GM19240 (cell line): ENCODE results near the gene FZD7.
A peak's percentile ranks its signal among the peaks of the same experiment; 100 is the strongest.

Experiments
- DNase-seq: peaks from one replicate; pipeline ENCODE4 v3.0.0; 2011; ENCODE audit warnings: low spot score; ENCODE audit not compliant: insufficient read length

The FZD7 gene

DNA sequence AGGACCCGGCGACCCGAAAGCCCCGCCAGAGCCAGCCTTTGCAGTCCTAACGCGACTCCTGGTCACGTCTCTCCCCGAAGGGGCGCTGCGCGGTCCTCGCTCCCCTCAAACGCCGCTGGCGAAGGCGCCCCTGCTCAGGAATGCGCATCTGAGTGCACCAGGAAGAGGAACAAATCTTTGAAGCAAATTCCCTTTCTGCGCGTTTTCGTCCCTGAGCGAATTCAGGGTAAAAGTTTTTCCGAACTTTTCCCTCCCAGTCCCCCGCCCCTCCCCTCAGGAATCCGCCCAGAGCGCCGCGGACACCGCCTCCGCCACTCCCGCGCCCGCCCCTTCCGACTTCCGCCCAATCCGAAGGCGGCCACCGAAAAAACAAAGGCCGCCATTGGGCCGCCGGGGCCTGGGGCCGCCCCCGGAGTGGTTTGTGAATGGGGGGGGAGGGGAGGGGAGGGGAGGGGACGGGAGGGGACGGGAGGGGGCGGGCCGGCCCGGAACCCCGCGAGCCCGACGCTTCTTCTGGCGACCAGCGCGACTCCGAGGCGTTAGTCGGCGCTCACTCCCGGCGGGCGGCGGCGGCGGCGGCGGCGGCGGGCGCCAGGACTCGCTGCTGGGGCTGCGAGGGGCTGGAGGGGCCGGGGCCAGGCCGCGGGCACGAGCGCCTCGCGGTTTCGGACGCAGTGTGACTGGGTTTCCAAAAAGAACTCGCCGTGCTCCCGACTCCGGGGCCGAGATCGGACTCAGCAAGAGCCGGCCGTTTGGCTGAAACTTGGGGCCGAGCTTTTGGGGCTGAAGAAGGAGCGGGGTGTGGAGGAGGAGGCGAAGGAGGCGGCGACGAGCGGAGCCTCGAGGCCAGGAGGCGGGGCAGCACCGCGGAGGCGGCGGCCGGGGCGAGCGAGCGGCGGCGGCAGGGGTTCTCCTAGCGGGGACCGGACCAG, at the start of gene FZD7:
FZD7 (plus strand) TSS at position 539 of the 932 bp plus-strand sequence. CDS start 793 bp downstream, outside the sequence.
- DNase-seq, result peak; percentile 58

DNA sequence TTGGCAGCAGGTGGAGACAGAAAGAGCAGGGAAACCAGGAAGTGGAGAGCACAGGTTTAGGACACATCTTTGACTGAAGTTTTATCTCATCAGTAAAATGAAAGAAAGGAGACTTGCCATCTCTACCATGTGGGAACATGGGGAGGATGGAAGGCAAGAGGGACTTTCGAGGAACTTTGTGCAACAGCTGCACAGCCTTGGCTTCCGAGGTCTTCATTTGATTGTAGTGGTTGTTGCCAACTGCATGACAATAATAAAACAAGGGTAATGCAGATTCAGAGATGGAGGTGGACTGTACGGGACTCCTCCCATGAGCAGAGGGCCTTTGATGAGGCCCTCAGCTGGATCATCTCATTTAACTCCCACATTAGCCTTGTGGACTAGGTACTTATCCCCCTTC, 49.3 kb upstream of the FZD7 start:
- DNase-seq, result no peak

DNA sequence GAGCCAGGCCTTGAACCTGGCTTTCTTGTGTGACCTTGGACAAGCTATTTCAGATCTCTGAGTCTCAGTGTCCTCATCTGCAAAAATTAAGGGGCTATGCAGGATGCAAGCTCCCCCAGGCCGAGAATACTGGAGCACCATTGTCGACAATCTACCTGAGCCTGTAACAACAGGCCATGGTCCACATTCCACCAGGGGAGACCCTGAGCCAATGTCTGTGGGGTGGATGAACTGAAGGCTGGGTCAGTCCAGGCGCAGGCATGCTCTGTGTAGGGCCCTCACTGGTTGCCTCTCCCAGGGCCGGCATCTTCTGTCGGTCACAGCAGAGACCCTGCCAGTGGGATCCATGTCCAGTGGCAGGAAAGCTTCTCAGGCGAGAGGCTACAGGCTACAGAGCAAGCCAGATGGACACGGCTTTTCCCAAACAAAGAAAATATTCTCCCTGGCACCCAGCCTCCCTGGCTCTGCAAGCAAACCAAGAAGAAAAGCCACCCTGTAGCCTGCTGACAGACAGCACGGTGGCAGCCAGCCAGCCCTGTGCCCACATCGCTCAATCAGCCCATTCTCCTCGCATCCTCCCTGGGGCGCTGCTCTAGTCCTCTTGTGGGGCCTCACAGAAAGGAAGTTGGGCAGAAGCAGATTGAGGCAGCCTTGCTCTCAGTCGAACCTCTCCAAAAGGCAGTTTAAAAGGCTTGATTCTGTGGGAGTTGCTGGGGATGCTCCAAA, 48.7 kb upstream of the FZD7 start:
- no peak for DNase-seq

DNA sequence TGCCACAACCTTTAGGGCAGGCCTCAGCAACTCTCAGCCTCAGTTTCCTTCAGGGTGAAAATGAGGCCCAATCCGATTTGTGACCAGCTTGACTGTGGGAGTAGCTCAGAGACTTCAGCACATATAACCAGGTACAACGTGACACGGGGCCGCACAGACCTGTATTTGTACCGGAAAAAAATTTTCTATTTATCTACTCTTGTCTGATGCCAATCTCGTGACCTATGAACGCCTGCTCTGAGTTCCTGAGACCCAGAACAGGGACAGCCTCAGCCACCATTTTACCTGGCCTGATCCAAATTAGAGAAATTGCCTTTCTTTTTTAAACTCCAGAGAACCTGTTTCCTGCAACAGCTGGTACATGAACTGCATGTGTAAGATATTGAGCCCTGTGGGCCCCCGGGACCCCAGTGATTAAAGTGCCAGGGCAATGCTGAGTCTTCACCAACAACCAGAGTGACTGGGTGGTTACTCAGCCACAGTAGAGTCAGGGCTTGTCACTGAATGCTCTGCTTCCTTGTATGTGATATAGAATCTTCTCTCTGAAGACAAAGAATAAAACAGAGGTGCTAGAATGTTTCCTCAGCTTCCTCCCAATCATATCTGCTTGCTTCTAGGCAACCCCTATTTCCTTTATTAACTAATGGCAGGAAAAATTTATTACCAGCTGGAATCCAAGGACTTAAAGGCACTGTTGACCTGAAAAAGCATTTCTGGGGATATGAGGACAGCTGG, 47.8 kb upstream of the FZD7 start:
- no peak for DNase-seq

DNA sequence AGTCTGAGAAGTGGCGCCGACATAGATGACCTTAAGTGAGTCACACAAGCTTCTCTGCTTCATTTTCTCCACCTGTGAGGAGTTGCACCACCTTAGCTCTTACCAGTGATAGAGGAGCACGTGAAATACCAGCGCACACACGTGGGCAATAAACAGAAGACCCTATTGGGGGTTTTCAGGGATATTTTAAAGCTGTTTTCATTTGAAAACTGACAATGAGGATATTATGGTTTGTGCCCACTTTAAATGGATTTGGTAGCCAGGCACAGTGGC, 47.3 kb upstream of the FZD7 start:
- no peak for DNase-seq

DNA sequence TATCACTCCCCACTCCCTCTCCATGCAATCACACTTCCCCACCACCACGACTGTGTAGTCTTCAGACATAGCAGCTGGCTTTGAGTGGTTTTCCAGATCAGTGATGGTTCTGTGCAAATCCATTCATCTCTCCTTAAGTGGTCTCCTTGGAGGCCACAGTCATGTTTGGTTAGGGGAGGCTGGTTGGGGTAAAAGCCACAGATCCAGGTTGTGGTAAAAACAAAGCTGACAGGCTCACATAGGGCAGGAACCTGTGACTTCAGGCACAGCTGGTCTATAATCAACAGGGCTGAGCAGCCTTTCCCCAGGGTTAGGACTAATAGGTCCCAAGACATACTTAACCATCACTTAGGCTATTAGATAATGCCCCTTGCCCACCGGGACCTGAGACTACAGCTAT, 46.2 kb upstream of the FZD7 start:
- no peak for DNase-seq

DNA sequence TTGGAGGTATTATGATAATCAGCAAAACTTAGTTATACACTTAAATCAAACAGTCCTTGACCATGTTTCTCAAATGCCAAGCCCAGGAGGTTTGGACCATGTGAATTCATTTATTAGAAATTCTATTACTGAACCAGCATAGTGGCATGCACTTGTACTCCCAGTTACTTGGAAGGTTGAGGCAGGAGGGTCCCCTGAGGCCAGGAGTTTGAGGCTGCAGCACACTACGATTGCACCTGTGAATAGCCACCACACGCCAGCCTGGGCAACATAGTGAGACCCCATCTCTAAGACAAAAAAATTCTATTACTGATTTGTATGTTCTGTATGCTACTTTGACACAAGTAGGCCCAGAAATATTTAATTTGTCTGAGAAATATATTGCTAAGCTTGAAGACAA, 43.6 kb upstream of the FZD7 start:
- no peak for DNase-seq

DNA sequence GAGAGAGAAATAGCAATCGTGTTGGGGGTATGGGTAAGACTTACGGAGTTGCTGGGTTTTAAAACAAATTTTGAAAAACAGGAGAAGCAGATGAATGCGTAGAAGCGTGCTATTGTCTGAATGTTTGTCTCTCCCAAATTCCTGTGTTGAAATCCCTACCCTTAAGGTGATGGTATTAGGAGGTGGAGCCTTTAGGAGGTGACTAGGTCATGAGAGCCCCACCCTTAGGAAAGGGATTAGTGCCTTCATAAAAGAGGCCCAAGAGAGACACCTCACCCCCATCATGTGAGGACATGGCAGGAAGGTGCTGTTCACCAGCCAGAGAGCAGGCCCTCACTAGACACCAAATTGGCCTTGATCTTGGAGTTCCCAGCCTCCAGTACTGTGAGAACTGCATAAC, 40.7 kb upstream of the FZD7 start:
- no peak for DNase-seq

DNA sequence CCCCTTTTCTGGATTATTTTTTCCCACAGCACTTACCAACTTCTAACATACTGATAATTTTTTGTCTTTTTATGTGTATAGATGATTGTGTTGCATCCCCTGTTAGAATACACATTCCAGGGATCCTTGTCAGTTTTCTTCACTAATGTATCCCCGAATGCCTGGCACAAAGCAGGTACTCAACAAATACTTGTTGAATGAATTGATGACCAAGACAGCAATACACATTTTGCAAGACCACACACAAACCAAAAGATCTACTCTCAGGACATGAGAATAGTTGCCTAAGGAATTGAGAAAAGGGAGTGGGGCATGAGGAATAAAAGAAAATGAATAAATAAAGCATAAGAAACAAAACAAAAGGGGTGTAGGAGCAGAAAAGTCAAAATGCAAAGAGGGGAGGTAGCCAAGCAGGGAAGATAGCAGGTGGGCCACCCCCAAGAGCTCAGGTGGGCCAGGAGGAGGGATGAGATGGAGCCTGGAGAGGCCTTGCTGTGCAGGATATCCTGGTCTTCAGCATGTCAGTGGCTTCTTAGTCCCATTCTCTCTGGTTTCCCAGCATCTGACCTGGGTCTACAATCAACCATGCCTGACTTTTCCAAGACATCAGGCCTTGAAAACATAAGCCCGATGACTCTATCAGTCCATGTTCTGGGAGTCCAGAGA, 38.5 kb upstream of the FZD7 start:
- no peak for DNase-seq

DNA sequence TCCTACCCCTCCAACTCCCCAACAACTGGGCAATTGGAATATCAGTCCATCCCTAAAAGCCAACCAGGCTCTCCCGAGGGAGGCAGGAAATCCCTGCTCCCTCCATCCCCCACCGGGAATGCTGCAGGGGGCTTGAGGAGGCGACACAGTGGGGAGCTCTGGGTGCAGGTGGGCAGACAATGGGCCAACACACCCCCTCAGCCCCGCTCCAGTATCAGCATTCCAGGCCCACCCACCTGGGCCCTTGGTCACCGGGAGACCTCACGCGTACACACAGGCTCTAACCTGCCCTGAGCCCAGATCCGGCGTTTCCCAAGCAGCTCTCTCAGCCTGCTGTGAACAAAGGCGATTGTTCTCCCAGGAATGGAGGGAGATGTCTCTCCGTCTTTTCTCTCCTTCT, 37.6 kb upstream of the FZD7 start:
- no peak for DNase-seq

DNA sequence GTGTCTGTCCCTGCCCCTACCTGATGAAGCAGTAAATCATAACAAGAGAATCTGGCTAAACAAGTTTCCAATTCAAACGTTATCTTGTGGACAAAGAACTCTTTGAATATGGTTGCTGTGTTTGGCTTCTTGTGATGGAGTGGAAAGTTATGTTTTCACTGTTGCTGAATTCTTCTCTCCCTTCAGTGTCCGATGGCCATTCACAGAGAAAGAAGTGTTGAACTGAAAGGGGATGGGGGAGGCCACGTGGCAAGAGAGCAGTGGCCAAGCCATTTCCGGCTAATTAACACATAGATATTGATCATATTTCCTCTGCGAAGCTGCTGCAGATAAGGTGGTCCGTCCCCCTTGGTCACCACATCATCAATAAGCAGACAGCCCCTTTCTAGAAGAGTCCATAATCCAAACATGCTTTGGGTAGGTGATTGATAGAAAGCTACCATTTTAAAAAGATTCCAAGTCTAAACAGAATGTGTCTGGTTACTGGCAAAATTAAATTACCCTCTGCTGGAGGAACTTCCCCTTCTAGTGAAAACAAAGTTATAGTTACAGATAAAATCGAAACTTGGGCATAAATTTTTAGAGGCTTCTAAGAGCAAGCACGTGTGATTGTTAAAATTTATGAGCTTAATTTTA, 36.9 kb upstream of the FZD7 start:
- no peak for DNase-seq

DNA sequence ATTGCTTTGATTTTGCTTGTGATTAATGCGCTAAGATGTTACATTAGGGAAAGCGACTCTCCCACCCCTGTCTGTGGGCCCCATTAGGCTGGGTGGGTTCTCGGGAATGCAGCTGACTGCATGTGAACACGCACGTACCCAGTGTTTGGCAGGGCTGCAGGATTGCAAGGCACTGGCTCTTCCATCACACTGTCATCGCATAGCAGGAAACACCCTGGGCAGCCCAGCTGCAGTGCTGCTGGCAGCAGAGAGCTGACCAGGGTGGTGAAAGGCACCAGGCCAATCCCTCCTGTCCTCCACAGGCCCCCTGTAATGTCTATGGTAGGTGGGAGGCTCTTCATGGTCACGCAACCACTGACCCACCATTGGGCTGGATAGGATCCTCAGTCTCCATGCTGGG, 34.4 kb upstream of the FZD7 start:
- DNase-seq, result no peak

DNA sequence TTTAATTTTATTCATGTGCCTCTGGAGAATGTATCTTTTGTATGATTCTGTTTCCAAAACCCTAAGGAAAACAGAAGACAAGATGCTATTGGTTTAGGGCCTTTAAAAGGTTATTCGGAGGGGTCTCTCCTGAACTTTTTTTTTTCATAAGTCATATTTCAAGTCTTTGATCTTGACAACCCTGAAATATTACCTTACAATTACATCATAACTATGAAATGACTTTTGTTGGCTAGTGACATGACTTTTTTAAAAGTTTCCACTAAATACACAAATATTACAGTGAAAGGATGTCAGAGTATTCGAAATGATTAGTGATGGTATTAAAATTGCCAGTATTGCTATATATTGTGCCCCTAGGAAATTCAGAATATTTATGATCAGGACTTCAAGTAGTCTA, 31.8 kb upstream of the FZD7 start:
- no peak for DNase-seq

DNA sequence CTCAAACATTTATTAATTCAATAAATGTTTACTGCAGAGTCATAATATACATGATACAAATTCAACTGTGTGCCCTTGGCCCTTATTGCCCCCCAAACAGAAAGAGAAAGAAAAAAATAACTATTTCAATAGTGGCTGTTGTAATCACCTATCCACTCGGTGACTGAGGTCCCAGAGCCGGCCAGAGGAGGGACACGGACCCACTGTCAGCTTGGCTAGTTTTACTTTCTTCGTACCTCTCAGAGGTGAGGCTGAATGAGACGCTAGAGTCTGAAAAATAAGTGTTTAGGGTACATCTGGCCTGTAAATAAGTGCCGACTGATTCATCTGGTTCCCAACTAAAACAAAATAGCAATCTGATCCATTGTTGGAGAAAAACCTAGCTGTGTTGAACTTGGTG, 31.3 kb upstream of the FZD7 start:
- DNase-seq, result no peak

DNA sequence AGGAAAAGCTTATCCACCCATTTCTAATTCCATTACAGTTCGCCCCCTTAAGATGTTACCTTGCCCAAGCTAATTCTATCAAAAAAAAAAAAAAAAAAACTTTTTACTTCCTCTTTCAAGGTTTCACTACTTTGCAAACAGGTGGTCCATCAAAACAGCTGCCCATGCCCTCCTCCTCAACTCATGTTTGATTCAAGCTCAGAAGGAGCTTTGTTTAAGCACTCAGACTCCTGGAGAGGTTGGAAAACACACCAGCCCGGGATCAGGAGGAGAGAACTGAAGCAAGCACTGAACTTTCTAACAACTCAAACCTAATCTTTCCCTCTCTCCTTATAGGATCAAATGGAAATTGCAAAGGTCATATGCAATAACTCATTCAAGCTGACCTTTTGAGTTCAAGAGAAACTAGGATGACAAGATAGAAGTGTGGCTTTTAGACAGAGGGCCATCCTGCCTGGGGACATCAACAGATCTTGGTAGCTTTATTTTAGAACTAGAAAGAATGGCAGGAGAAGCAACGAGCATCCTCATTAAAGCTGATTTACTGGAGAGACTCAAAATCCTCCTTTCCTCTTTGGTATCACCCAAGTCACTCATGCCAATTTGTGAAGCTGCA, 28.3 kb upstream of the FZD7 start:
- DNase-seq, result no peak

DNA sequence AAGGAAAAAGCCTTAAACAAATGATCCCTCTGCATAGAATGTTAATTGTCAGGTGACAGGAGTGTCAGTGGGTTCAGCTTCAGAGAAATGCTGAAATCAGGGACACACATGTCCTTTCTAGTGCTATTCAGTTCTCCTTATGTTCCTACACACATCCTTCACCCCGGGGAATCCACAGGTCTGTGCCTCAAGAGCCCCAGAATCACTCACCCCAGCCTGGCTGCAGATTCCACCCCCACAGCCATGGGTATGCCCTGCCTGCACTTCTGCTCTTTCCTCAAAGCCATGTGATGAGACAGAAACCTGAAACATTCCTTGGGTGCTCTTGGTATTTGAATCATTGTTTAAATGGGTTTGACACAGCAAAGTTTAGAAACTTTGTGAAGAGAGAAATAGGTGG, 27.4 kb upstream of the FZD7 start:
- no peak for DNase-seq

DNA sequence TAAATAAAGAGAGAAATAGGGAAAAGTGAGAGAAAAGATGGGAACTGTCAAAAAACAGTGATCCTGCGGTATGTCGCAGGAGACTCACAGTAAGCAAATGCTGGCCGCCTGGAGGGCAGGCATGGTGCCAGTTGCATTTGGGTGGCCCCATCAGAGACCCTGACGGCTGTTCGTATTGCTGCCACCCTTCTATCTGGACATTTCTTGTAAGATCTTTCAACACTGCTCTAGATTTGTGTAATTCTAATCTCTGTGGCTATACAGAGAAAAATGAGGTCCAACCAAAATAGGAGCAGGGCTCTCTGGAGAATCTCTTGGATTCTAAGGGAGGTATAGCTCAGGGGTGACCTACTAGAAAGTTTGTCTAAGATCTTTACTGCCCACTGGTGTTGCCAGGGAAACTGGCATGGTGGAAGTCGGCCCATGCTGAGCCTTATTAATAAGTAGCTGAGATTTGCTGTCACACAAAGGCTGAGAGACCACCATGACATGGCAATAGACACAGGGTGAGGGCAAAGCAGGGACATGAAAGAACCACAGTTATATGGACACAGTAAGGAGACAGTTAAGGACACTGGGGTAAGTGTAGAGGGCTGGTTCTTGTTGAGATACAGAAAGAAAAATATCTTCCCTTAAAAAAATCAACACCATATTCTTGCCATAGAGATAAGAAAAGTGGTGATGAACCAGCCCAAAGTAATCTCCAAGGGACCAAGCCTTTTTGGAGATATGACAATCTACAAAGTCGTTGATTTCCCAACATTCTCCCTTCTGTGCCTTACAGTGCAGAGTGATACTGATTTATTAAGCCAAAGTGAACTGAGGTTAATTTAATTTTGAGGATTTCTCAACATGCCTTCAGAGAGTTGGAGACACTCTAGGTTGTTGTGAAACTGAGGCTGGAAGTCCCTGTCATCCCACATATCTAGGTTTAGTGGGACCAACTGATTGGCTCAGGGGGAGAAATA, 26.4 kb upstream of the FZD7 start:
- DNase-seq, result no peak

DNA sequence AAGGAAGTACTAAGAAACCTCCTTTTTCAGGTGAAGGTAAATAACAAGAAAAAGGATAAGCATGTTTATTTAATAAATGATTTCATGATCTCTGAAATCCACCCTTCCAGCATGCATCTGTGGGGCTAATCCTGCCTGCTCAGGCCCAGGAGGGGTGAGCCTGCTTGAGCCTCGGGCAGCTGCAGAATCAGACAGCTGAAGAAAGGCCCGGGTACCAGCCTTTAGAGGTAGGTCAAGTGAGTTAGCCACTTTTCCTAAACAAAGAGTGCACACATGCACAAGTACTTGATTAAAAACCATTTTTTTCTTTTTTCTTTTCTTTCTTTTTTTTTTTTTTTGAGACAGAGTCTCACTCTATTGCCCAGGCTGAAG, 25.7 kb upstream of the FZD7 start:
- no peak for DNase-seq

DNA sequence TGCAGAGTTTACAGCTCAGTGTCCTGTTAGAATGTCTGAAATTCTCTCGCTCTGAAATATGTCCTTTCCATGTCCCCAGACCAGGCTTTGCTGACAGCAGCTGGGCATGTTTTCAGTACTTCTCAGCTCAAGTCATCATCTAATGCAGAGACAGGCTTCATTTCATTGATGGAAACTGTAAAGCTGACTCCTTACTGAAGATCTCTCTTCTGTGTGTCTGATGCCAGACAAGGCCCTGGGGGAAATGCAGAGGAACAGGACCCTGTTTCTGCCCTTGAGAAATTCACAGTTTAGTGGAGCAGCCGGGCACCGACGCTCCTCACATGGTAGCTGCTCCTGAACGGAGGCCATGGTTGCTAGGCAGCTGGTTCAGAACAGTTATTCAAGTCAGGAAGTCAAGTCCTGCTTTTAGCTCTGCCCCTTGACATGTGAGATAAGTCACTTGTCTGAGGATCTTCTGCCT, 24.6 kb upstream of the FZD7 start:
- DNase-seq, result no peak

DNA sequence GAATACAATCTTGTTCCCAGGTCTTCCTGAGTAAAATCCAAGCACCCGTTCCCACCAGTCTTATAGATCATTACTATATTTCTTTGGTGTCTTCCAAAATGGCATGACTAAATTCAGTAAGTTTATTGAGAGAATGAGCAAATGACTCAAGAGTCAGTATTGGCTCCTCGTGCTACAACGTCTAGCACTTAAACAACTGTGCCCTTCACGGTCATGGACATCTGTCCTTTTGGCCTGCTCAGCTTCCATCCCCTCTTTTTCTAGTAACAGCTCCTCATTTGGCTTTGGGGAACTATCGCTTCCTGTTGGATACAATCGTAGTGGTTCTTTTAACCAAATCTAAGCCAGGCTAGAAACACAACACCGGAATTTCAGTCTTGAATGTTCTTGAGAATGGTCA, 24.1 kb upstream of the FZD7 start:
- no peak for DNase-seq
